GM19467 (cell line): ENCODE data around the gene ZCWPW1.
A peak's percentile ranks its signal among the peaks of the same experiment; 100 is the strongest.
"Not testable (repeated sequence)": the region's sequence is repeated elsewhere in the genome, so short reads cannot be mapped to it uniquely, and the experiment has no call there.

Experiments
- ATAC-seq: cut with Tn5 transposase; IDR thresholded peaks from one replicate; pipeline ENCODE4 v1.9.1; 2021; ENCODE audit warnings: mild to moderate bottlenecking, moderate library complexity; ENCODE audit not compliant: unreplicated experiment

The ZCWPW1 gene

GRCh38 chr7:100401811-100402210, 26.7 kb downstream of the ZCWPW1 start:
- no peak for ATAC-seq

GRCh38 chr7:100400656-100401055, 27.8 kb downstream of the ZCWPW1 start:
- no peak for ATAC-seq

- ATAC-seq: no peak
These were observed 28.5 kb downstream of the ZCWPW1 start for GRCh38 chr7:100400041-100400440.

- no peak for ATAC-seq
These were observed 30.3 kb downstream of the ZCWPW1 start for GRCh38 chr7:100398239-100398638.

- ATAC-seq: no peak
These were observed 31.0 kb downstream of the ZCWPW1 start for GRCh38 chr7:100397315-100398081.

- peak; percentile 87 for ATAC-seq
These were observed 32.0 kb downstream of the ZCWPW1 start for GRCh38 chr7:100396421-100396982.

GRCh38 chr7:100394077-100394476, 34.4 kb downstream of the ZCWPW1 start:
- no peak for ATAC-seq

GRCh38 chr7:100393233-100393905, 35.1 kb downstream of the ZCWPW1 start:
- no peak for ATAC-seq

- no peak for ATAC-seq
These were observed 38.1 kb downstream of the ZCWPW1 start for GRCh38 chr7:100390286-100391009.

- no peak for ATAC-seq
These were observed 38.9 kb downstream of the ZCWPW1 start for GRCh38 chr7:100389437-100390088.

GRCh38 chr7:100387695-100388094, 40.8 kb downstream of the ZCWPW1 start:
- ATAC-seq: no peak

GRCh38 chr7:100386940-100387339, 41.6 kb downstream of the ZCWPW1 start:
- no peak for ATAC-seq

- ATAC-seq: no peak
These were observed 43.7 kb downstream of the ZCWPW1 start for GRCh38 chr7:100384628-100385294.

GRCh38 chr7:100382234-100382853, 46.2 kb downstream of the ZCWPW1 start:
- not testable (repeated sequence) for ATAC-seq

- ATAC-seq: not testable (repeated sequence)
These were observed 46.8 kb downstream of the ZCWPW1 start for GRCh38 chr7:100381531-100382233.

GRCh38 chr7:100380196-100380595, 48.3 kb downstream of the ZCWPW1 start:
- ATAC-seq: no peak

GRCh38 chr7:100378114-100378755, 50.3 kb downstream of the ZCWPW1 start:
- no peak for ATAC-seq

- ATAC-seq: no peak
These were observed 52.4 kb downstream of the ZCWPW1 start for GRCh38 chr7:100376066-100376465.

- ATAC-seq: no peak
These were observed 53.9 kb downstream of the ZCWPW1 start for GRCh38 chr7:100374601-100375000.
